Endothelial cell of hepatic sinusoid (primary cell): ENCODE measurements around the gene STX7.

Source experiments
- in situ Hi-C: cut with HindIII; loops from 2 replicates; pipeline ENCODE4 v1.10.0; 2017; ENCODE audit warnings: low sequenced_read_pairs

The STX7 gene

DNA sequence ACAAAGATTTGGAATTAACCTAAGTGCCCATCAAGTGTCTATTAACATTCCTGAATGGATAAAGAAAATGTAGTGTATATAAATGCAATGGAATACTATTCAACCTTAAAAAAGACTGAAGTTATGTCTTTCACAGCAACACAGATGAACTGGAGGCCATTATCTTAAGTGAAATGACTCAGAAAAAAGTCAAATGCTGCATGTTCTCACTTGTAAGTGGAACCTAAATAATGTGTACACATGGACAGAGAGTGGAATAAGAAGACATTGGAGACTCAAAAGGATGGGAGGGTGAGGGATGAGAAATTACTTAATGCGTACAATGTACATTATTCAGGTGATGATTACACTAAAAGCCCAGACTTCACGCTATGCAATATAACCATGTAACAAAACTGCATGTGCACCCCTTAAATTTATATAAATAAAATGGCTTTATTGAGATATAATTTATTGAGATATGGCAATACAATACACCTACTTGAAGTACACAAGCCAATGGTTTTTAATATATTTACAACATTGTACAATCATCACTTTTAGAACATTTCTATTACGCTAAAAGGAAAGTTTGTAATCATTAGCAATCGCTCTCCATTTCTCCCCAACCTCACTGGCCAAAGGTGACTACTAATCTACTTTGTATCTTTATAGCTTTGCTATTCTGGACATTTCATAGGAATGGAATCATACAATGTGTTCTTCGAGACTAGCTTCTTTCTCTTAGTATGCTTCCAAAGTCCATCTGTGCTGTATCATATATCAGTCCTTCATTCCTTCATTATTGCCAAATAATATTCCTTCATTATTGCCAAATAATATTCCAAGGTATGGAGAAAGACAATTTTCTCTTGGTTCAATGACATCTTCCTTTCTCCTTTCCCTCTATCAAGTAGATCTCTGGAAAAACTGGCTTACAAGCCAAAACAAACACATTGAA lies 5.8 kb downstream of the STX7 start:
- in situ Hi-C loops, result no loop called here

DNA sequence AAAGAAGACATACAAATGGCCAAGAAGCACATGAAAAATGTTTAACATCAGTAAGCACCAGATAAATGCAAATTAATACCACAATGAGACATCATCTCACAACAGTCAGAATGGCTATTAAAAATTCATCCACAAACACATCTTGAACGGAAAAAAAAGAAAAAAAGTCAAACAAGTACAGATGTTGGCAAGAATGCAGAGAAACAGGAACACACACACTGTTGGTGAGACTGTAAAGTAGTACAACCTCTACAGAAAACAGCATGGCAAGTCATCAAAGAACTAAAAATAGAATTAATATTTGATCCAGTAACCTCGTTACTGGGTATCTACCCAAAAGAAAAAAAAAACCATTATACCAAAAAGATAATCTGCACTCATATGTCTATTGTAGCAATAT lies 6.5 kb downstream of the STX7 start:
- in situ Hi-C loops, result no loop called here

DNA sequence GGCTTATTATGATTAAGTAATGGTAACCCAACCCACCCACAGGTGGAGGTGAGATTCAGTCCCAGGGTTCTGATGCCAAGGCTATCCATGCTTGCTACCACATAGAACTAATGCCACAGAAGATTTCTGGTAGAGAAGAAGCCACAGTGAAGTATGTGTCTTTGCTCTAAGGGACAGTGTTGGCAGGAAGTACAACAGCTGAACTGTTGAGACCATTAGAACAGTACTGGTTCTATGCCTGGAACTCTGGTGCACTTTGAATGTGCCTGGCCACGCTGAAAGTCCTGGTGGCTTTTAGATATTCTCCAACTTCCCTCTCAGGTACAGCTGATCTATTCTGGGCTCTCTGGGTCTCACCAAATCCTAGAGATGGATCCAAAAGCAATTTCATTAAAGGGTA lies 7.8 kb downstream of the STX7 start:
- in situ Hi-C loops, result no loop called here

DNA sequence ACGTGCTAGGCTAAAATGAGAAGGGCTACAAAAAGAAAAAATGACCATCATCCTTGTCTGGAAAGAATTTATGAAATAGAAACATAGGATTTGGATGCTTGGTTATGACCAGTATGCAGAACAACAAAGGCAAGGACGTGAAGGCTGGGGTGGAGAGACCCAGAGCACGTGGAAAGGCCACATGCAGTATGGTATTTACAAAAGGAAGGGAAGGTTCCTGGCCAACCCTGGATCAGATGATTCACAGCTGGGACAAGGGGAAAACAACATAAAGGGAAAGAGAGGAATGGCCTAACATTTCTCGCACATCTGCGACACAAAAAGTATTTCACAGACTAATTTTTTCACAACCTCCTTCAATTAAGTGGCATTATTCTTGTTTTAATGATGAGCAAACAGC lies 8.2 kb downstream of the STX7 start:
- in situ Hi-C loops, result no loop called here

DNA sequence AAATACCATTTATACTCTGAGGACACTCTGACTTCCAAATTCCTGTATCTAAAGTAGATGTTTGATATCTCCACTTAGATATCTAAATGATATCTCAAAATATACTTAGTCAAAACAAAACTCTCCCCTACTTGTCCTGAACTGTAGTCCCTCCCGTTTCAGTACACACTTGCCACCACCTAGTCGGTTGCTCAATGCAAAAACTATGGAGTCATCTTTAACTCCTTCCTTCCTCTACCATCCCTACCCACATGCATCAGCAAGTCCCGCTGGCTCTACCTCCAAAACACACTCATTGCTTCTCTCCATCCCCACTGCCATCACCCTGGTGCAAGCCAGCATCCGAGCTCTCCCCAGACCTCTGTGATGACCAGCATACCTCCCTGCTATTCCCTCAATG lies 13.2 kb downstream of the STX7 start:
- in situ Hi-C loops, result no loop called here

DNA sequence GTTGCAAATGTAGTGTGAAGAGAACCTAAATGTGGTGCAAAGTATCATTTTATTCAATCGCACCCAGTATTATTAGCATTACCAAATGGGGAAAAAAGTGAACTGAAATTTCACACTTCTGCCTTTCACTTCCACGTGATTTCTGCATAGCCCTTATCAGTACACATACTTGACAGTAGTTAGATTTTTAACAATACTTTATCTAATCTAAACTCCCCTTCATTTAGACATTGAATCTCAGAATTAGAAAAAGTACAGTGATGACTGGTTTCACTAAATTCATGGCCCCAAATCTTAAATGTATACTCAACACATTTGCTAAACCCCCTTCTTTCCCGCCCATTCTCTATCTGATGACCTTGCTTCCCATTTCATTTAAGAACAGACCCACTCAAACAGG lies 14.3 kb downstream of the STX7 start:
- in situ Hi-C loops, result no loop called here

DNA sequence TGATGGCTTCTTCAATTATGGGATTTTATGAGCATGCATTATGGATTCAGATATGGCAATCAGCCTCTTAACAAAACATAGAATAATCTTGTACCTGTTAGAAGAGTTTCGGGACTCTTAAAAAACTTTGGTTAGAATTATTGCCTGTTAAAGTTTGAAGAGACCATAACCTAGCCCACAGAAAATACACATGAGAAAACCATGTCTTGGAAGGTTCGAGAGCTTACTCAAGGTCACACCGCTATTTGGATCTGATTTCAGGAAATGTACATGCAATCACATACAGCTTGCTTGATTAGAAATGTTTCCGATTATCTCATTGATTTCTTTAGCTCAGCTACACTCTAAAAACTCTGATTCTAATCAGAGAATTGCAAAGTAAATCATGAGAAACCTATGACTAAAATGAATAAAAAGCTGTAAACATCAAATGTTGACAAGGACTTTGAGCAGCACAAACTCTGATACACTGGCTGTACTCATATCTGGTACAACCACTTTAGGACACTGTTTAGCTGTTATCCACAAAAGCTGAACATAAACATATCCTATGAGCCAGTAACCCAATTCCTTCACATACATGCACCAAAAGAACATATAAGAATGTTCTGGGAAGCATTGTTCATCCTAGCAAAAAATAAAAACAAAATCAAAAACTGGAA lies 16.3 kb downstream of the STX7 start:
- in situ Hi-C loops, result no loop called here

DNA sequence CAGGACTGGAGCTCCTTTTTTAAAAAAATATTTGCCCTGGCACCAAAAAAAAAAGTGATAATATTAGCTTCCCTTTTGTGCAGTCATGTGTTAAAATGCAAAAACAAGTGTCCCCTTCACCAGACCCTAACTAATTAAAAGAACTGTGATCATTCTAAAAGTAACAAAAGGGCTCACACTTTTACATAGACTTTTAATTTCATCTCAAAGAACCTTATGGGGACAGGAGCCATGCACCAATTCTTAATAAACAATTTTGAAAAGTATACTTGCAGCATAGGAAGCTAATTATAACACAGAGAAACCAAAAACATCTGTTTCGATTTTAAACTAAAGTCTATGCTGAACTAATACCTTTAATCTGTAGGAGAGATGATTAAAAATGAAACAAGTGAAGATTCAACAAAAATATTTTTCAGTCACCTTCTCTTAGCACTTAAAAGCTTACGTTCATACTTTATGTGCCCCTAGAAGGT lies 17.3 kb downstream of the STX7 start:
- in situ Hi-C loops, result no loop called here

DNA sequence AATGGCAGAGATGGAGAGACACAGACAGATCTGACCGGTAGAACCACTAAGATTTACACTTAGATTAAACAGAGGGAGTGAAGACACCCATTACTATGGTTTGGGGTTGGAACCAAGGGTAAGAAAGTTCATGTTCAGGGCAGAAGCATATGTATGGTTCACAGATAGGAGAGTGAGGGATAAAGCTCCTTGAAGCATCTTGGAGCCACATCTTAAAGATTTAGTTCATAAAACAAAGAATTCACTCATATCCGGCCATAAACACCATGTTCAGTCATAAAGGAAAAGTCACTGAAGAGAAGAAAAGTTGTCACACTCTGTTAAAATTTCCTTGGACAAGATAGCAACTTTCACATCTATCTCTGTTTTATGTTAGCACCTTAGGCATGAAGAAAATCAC lies 18.0 kb downstream of the STX7 start:
- in situ Hi-C loops, result no loop called here

DNA sequence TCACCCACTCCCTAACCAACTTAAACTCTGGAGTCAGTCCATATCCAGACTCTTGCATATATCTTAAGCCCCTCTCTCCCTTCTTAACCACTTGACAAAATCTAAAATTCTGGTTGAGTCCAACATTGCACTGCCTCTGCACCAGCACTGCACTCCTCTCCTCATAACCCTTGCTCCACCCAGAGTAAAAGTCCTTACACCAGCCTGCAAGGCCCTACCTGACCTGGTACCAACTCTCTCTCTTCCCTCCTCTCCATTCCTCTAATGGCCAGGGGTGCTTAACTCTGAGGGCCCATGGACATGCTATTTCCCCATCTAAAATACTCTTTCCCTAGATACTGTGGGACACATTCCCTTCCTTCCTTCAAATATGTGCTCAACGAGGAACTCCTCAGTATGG lies 21.0 kb downstream of the STX7 start:
- in situ Hi-C loops, result no loop called here

DNA sequence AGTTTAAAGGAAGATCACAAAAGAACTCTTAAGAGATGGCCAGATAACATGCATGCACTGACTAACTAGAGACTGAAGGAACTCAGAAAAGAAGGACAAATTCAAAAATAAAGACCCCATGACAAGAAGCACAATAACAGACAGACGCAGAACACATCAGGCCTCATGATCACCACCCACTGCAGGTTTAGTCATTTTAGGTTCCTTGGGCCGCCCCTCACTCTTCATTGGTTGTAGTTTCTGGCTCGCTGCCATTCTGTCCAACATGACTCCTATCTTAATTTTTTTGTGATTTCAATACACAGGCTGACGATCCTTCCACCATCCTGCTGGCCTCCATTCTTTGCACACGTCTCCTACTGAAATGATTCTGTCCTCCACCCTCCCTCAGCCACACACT lies 21.6 kb downstream of the STX7 start:
- in situ Hi-C loops, result no loop called here

DNA sequence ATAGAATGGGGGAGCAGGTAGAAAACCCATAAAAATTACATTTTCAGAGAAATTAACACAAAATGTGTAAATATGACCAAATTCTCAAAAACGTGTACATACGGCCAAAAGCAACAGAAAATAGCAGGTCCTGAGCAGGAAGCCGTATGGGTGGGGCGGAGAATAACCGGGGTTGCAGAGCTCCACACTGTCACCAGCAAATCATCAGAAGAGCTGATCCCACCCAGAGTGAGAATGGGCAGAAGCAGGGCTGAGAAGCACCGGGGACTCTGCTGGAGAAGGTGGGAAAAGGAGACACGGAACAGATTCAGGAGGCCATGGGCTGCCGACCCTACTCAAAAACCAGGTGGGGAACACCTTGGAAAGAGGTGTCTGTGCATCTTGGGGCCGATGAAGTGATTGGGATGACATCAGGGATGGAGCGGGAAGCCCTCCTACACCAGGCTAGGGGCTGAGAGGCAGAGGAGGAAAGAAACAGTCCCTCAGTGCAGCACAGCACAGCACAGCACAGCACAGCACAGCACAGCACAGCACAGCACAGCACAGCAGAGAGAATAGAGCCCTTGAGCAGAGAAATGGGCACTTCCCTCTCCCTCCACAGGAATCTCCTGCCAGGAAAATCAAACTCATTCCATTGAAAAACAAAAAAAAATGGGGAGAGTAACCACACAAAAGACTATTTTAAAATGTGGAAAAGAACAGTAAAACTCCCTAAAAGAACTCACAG lies 22.3 kb downstream of the STX7 start:
- in situ Hi-C loops, result no loop called here

DNA sequence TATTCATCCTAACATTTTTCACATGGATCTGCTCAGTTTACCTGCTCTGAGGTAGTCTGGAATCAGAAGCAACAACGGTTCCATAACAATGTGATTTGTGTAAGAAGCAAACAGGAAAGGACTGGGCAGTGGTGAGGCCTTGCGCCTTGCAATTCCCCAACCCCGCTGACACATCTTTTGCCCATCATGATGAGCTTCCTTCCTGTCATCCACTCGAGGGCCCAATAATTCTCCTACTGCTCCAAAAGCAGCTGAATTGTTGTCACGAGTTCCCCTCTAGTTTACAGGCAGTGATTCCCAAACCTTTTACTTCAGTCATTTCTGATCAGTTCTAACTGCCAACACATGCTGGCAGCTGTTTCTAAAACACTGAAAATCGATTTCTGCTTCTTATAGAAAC lies 22.9 kb downstream of the STX7 start:
- in situ Hi-C loops, result no loop called here

DNA sequence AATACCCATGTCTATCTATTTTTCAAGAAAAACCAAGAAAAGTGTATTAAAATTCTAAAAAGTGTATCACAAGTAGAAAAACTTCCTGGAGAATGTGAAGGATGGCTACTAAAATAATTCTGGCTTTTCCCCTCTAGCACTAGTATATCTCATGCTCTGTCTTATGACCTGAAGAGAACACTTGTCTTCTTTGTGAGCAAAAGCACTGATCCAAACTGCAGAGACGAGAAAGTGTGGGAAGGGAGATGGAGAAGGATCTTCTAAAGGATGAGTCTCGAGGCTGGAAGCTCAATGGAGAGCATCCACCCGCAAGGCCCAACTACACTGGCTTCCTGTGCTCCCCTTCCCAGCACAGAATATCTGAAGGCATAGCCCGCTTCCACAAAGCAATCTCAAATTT lies 23.5 kb downstream of the STX7 start:
- in situ Hi-C loops, result no loop called here

DNA sequence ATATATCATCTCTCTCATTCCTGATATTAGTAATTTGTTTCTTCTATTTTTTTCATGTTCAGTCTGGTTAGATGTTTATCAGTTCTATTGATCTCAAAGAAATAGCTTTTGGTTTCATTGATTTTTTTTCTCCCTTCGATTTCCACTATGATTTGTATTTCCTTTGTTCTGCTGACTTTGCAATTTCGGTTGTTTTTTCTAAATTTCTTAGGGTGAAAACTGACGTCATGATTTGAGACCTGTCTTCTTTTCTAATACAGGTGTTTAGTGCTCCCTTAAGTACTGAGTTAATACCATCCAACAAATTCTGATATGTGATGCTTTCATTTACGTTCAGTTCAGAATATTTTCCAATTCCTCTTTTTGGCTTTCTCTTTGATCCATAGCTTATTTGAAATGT lies 25.2 kb downstream of the STX7 start:
- in situ Hi-C loops, result no loop called here

DNA sequence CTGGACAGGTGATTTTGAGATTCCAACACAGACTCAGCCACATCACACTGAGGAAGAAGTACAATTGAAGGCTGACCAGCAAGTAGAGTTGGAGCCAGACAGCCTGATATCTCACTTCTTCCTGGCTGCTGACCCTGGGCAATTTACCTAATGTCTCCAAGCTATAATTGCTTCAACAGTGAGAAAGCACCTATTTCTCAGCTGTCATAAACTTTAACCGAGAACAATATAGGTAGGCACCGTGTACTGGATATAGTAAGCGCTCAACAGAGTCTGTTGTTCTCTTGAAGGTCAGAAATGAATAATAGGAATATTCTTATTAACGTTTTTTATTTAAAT lies 28.3 kb downstream of the STX7 start:
- in situ Hi-C loops, result loop anchor here (5.0 kb wide), 2 partner anchors 182 to 207 kb away; no protein-coding TSS in a partner anchor

DNA sequence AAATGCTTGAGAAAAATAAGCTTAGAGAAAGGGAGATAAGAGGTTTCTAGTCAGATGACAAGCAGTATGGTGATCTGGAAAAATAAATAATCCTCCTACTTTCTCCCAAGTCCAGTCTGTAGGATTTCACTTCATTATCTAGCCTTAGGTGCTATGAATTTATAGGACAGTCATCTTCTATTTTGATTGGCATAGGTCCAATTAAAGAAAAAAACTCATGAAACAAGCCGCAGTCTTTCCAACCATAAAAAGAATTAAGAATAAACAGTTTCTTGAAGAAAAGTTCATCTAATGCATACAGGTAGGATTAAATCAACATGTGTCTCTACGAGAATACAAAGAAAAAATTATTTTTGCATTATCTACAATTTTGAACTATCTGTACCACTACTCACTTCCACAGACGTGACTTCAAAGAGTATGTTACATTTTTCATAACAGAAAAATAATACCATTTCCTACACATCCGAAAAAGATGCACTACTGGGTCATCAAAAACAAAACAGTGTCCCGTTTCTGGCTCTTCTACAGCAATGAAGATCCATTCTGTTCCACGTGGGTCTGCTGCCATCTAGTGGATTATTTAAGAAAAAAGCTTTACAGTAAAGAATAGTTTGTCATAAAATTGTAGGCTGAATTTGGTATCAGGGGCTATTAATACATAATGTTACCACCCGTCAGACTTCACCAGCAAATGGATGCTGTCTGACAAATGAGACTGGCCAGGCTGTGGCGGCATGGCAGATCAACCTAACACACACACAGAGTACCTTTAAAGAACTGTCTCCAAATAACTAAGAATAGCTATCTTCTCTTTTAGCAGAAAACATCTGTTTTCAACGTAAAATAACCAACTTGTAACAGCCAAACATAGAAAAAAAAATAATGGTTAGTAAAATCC lies 28.9 kb downstream of the STX7 start:
- in situ Hi-C loops, result loop anchor here (5.0 kb wide), 2 partner anchors 182 to 207 kb away; no protein-coding TSS in a partner anchor

DNA sequence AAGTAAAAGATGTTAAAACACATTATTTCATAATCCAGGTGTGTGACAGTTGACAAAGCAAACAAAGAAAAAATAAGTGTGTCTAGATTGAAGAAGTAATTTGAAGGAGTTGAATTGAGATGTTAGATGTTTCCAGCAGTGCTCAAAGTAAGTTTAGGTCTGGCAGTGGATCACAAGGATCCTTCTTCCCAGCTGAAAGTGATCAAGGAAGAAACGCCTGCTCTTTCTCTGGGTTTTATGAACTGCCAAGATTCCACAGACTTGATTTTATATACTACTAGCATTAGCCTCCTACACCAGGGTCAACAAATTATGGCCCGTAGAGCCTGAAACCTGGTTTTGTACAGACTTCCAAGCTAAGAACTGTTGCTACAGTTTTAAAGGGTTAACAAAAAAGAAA lies 30.3 kb downstream of the STX7 start:
- in situ Hi-C loops, result loop anchor here (5.0 kb wide), 2 partner anchors 180 to 205 kb away; no protein-coding TSS in a partner anchor

DNA sequence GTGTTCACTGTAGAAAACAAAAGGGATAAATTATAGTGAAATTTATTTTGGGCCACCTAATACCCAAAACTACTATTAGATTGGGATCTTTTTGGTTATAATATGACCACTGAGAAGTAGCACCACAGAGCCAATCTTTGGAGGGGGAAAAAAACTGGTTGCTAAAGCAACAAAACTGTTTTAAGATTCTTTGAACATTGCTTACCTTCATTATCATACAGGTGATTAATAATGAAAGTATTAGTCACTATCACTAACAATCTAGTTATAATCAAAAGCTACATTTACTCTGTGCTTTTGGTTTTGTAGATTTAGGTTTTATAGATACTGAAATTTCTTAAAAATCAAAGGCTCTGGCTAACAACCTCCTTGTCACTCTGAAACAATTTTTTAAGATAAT lies 31.7 kb downstream of the STX7 start:
- in situ Hi-C loops, result loop anchor here (5.0 kb wide), 2 partner anchors 179 to 204 kb away; no protein-coding TSS in a partner anchor

DNA sequence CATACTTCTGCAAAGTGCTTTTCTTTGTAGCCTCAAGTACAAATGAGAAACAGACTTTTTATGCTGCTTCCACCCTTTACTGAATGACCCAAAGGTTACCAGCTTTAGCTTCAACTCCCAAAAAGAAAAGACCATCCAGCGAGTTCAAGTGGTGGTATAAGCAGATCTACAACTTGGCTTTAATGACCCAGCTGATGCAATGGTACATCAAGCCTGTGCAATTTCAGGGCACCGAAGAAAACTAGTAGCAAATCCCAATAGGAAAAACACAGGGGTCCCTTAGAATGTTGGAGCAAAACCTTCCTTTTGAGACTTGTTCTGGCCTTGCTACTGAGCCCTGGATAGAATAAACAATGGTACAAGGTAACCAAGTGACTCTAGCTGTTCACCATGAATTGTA lies 33.8 kb downstream of the STX7 start:
- in situ Hi-C loops, result no loop called here
